GM10248 (cell line): ENCODE measurements around the gene SMARCB1.

Source experiments
- CTCF ChIA-PET: fragments of 300-600 bp; sonication (Branson Sonifier 250); formaldehyde crosslinking; extraction: SDS; loops from one replicate; lab custom pipeline; 2021; ENCODE audit warnings: antibody characterized with exemption; lab: Yijun Ruan, JAX
- POLR2A ChIA-PET: fragments of 350-650 bp; sonication (Branson Sonifier 250); formaldehyde crosslinking; extraction: SDS; loops from one replicate; lab custom pipeline; 2020; ENCODE audit warnings: antibody characterized with exemption; lab: Yijun Ruan, JAX
- DNase-seq: peaks from one replicate; pipeline ENCODE4 v3.0.0; 2012; ENCODE audit errors: extremely low spot score
- CTCF ChIP-seq: IDR thresholded peaks from 2 replicates; pipeline ENCODE4 v1.5.1; 2012; ENCODE audit warnings: mild to moderate bottlenecking, low read depth; ENCODE audit errors: extremely low read depth, missing control alignments, control extremely low read depth

Gene SMARCB1

GRCh38 chr22:23781511-23782183, 5.1 kb upstream of the SMARCB1 start:
- ChIA-PET POLR2A (no interaction called here), CTCF (interaction anchor here (1.4 to 3.1 kb wide), 3 partner anchors 8 to 11 kb away, joined by 5 to 10 read pairs (median 5); no protein-coding TSS in a partner anchor)
- TF ChIP-seq CTCF: no peak
- DNase-seq: no peak

DNA sequence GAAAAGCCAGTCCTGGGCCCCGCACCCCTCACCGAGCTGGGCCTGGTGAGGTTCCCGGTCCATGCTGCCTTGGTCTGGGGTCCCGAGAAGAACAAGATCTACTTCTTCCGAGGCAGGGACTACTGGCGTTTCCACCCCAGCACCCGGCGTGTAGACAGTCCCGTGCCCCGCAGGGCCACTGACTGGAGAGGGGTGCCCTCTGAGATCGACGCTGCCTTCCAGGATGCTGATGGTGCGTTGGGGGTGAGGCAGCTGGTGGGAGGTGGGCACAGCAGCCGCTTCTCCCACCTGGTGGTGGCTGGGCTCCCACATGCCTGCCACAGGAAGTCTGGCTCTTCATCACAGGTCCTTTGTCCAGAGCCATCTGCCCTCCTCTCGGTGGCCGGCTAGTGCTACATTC, 4.5 kb upstream of the SMARCB1 start:
- TF ChIP-seq CTCF: no peak
- DNase-seq: no peak
- CTCF ChIA-PET: interaction anchor here (1.4 kb wide), 1 partner anchor 11 kb away, joined by 5 read pairs; no protein-coding TSS in a partner anchor
- POLR2A ChIA-PET: no interaction called here

GRCh38 chr22:23782703-23783102, 4.1 kb upstream of the SMARCB1 start:
- DNase-seq: no peak
- ChIA-PET CTCF (interaction anchor here (1.4 kb wide), 1 partner anchor 11 kb away, joined by 5 read pairs; no protein-coding TSS in a partner anchor), POLR2A (no interaction called here)
- no peak for TF ChIP-seq CTCF

GRCh38 chr22:23783265-23784150, 3.3 kb upstream of the SMARCB1 start:
- no peak for DNase-seq
- TF ChIP-seq CTCF: no peak
- POLR2A ChIA-PET: no interaction called here
- CTCF ChIA-PET: no interaction called here

GRCh38 chr22:23784215-23784732, 2.5 kb upstream of the SMARCB1 start:
- ChIA-PET POLR2A (no interaction called here), CTCF (no interaction called here)
- TF ChIP-seq CTCF: no peak
- no peak for DNase-seq

DNA sequence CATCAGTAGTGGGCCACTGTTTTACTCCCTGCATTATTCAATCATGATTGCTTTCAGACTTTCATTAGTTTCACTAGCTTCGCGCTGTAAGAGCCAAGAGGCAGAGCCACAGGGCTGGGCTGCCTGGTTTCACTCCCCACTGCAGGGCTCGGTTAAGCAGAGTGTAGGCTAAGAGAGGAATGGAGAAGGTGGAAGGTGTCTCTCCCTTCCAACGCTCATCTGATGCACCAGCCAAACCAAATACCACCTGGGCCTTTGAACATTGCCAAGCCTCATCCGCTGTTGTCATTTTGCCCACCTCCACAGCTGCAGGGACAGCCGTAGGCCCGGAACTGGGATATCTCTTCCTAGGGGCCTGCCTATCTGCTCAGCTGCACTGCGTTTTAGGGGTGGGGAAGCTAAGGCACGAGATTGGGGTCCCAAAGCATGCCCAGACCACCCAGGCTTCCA, 480 bp upstream of the SMARCB1 start:
- TF ChIP-seq CTCF: no peak
- no peak for DNase-seq
- CTCF ChIA-PET: interaction anchor here (1.3 to 3.5 kb wide), 3 partner anchors 9 to 63 kb away, joined by 3 to 16 read pairs (median 7); no protein-coding TSS in a partner anchor
- POLR2A ChIA-PET: interaction anchor here (0.5 to 1.3 kb wide), 2 partner anchors 60 to 1613 kb away, joined by 3 to 4 read pairs; no protein-coding TSS in a partner anchor
